Middle frontal gyrus (tissue), 1 donor: Measurements from ENCODE around the gene PLA2G15.

Source experiments
- DNase-seq: peaks from one replicate; pipeline ENCODE4 v3.0.0-alpha.2; 2015; ENCODE audit warnings: low spot score; ENCODE audit errors: extremely low spot score

The PLA2G15 gene

GRCh38 chr16:68232335-68232734 lies 12.8 kb upstream of the PLA2G15 start:
- DNase-seq, result no peak

GRCh38 chr16:68233085-68233834 lies 11.9 kb upstream of the PLA2G15 start:
- no peak for DNase-seq

- DNase-seq, result no peak
Observed at GRCh38 chr16:68233835-68234187, 11.4 kb upstream of the PLA2G15 start.

GRCh38 chr16:68234188-68235107 lies 10.7 kb upstream of the PLA2G15 start:
- DNase-seq, result no peak

GRCh38 chr16:68235108-68235886 lies 9.9 kb upstream of the PLA2G15 start:
- DNase-seq, result no peak

- no peak for DNase-seq
Observed at GRCh38 chr16:68235887-68236136, 9.4 kb upstream of the PLA2G15 start, which contains the start of gene ESRP2. ESRP2 (minus strand) TSS chr16:68236127; CDS start chr16:68236045, 82 bp downstream.

- no peak for DNase-seq
Observed at GRCh38 chr16:68236137-68236825, 8.9 kb upstream of the PLA2G15 start.

GRCh38 chr16:68236826-68237242 lies 8.3 kb upstream of the PLA2G15 start:
- no peak for DNase-seq

- peak; percentile 87 for DNase-seq
Observed at GRCh38 chr16:68237243-68238028, 7.7 kb upstream of the PLA2G15 start.

- no peak for DNase-seq
Observed at GRCh38 chr16:68238029-68238345, 7.2 kb upstream of the PLA2G15 start.

GRCh38 chr16:68242085-68242484 lies 3.1 kb upstream of the PLA2G15 start:
- DNase-seq, result no peak

- no peak for DNase-seq
Observed at GRCh38 chr16:68242926-68243858, 2.0 kb upstream of the PLA2G15 start.

GRCh38 chr16:68244481-68244902 lies 681 bp upstream of the PLA2G15 start:
- no peak for DNase-seq

GRCh38 chr16:68246121-68246520 lies 948 bp downstream of the PLA2G15 start:
- no peak for DNase-seq

GRCh38 chr16:68246666-68247065 lies 1.5 kb downstream of the PLA2G15 start:
- no peak for DNase-seq

- DNase-seq, result no peak
Observed at GRCh38 chr16:68247400-68247799, 2.2 kb downstream of the PLA2G15 start.

GRCh38 chr16:68247932-68248331 lies 2.8 kb downstream of the PLA2G15 start:
- no peak for DNase-seq

GRCh38 chr16:68249371-68249770 lies 4.2 kb downstream of the PLA2G15 start:
- DNase-seq, result no peak

GRCh38 chr16:68250951-68251350 lies 5.8 kb downstream of the PLA2G15 start:
- DNase-seq, result no peak

GRCh38 chr16:68251832-68252231 lies 6.7 kb downstream of the PLA2G15 start:
- DNase-seq, result no peak
